ENCODE results near the gene C8A.

DNA sequence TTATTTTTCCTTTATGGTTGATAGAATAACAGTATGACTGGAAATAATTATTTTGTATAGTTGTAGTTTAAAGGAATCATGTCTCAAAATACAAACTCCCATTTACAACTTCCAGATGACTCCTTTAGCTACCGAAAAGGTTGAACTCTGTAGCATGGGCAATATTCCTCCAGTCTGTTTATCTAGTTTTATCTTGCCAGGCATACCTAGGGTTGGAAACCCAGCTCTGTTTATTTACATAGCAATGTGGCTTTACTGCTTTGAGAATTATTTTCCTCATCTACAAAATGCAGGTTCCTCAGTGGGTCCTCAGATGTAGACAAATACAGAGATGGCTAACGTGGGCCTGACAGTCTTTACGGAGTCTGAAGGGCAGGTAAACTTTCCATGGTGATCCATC, 51.1 kb downstream of the C8A start:
- TF ChIP-seq, protein P1, sequence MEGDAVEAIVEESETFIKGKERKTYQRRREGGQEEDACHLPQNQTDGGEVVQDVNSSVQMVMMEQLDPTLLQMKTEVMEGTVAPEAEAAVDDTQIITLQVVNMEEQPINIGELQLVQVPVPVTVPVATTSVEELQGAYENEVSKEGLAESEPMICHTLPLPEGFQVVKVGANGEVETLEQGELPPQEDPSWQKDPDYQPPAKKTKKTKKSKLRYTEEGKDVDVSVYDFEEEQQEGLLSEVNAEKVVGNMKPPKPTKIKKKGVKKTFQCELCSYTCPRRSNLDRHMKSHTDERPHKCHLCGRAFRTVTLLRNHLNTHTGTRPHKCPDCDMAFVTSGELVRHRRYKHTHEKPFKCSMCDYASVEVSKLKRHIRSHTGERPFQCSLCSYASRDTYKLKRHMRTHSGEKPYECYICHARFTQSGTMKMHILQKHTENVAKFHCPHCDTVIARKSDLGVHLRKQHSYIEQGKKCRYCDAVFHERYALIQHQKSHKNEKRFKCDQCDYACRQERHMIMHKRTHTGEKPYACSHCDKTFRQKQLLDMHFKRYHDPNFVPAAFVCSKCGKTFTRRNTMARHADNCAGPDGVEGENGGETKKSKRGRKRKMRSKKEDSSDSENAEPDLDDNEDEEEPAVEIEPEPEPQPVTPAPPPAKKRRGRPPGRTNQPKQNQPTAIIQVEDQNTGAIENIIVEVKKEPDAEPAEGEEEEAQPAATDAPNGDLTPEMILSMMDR (IDR thresholded peaks at IDR 0.05; ENCODE audit: low read depth, low read length, missing input control): no peak
- TF ChIP-seq, protein P2, sequence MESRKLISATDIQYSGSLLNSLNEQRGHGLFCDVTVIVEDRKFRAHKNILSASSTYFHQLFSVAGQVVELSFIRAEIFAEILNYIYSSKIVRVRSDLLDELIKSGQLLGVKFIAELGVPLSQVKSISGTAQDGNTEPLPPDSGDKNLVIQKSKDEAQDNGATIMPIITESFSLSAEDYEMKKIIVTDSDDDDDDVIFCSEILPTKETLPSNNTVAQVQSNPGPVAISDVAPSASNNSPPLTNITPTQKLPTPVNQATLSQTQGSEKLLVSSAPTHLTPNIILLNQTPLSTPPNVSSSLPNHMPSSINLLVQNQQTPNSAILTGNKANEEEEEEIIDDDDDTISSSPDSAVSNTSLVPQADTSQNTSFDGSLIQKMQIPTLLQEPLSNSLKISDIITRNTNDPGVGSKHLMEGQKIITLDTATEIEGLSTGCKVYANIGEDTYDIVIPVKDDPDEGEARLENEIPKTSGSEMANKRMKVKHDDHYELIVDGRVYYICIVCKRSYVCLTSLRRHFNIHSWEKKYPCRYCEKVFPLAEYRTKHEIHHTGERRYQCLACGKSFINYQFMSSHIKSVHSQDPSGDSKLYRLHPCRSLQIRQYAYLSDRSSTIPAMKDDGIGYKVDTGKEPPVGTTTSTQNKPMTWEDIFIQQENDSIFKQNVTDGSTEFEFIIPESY (IDR thresholded peaks at IDR 0.05): peak; percentile 9
- no peak for TF ChIP-seq TAF1 (conservative IDR thresholded peaks at IDR 0.05)
